Activated CD4-positive, alpha-beta T cell treated with anti-CD3 and anti-CD28 coated beads for 24 hours (primary cell): Measurements from ENCODE around the gene LGALS9.
A peak's percentile ranks its signal among the peaks of the same experiment; 100 is the strongest.

Source experiments
- DNase-seq, 2 donors: peaks; one replicate each; pipeline ENCODE4 v3.0.0-alpha.2; 2020; ENCODE audit warnings: low read depth in 2 of 2

LGALS9 gene

DNA sequence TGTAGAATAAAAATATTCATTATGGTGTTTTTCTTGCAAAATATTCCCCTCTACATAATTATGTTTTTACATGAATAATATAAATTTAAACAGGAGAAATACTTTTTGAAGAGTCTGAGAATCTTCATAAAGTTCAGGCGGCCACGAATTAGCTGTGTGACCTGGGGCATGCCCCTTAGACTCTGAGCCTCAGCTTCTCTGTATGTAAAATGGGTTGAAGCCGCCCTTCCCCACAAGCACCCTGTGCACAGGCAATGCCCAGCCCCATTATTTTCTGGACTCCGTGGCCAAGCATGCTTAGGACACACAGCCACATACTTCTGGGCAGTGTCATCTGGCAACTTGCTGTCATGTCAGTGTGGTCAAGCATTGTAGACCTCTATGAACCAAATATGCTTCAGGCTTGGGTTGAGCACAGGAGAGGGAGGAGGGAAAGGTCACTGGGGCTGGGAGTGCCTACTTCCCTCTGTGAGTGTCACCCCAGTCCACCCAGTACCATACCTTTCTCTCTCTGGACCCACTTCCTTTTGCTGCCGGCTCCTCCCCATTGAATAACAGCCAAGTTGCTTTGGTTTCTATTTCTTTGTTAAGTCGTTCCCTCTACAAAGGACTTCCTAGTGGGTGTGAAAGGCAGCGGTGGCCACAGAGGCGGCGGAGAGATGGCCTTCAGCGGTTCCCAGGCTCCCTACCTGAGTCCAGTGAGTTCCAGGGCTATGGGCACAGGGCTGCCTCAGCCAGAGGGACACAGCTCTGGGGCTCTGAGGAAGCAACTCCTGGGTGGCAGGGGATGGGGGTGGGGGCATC, at the start of gene LGALS9:
TSS of gene LGALS9 (plus strand) at position 582 of the 804 bp plus-strand sequence. CDS start at position 660, 78 bp downstream.
- no peak for DNase-seq

DNA sequence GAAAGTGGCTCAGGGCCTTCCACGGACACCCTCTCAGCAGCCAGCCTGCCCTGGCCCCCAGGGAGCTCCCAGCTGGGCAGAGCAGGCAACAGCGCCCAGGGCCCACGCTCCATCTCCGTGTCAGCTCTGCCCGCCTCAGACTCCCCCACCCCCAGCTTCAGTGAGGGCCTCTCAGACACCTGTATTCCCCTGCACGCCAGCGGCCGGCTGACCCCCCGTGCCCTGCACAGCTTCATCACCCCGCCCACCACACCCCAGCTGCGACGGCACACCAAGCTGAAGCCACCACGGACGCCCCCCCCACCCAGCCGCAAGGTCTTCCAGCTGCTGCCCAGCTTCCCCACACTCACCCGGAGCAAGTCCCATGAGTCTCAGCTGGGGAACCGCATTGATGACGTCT, 48.3 kb upstream of the LGALS9 start:
- DNase-seq, result no peak

DNA sequence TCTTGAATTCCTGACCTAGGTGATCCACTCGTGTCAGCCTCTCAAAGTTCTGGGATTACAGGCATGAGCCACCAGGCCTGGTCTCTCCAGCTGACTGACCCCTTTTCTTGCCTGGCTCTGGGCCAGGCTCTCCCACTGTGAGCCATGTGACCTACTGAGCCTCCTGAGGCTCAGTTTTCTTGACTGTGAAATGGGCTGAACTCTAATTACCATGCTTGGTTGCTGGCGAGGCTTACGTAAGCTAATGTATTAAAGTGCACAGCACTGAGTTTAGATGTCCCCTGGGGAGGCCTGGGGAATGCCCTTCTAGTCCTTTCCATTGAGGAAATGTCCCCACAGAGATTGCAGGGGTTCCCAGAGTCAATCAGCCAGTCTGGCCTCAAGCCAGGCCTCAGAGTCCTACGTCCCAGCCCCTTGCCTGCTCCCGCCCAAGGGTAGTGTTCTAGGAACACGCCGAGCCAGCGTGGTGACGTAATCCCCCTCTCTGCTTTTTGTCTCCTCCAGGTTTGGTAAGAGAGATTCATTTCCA, 45.8 kb upstream of the LGALS9 start:
- DNase-seq, result no peak

DNA sequence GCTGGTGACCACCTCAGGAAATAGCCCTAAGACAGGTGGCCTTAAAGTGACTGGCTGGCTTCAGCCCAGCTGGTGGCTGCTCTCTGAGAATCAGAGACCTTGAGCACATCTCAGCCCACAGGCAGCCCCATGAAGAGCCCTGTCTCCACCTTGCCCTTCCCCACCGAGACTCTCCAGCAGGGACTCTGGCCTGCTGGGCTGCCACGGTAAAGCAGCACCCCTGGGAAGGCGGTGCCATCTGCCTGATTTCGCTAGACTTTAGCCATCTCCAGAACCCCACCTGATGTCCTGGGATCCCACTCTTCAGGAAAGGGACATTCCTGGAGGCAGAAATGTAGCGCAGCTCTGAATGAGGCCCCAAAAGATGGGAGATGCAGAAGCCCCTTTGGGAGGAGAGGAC, 45.2 kb upstream of the LGALS9 start:
- no peak for DNase-seq

DNA sequence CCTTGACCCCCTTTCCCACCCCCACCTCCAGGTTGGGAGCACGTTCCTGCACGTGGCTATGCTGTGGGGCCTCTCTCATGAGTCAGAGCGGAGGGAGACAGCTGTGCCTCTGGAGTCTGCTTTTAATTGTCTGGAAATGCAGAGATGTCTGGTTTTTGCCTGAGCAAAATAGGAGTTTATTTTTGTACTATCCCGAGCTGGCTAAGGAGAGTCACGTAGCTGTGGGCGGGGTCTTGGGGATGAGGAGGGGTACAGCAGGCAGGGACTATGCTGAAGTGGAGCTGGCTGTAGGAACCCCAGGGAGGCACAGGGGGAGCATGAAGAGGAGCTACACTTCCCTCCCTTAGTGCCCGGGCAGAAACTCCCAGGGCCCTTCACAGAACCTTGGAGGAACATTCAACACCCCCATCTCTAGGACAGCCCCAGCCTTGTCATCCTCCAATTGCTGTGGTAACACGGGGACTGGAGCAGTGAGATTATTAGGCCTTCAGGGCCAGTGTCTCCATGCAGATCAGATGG, 44.7 kb upstream of the LGALS9 start:
- DNase-seq, result no peak

DNA sequence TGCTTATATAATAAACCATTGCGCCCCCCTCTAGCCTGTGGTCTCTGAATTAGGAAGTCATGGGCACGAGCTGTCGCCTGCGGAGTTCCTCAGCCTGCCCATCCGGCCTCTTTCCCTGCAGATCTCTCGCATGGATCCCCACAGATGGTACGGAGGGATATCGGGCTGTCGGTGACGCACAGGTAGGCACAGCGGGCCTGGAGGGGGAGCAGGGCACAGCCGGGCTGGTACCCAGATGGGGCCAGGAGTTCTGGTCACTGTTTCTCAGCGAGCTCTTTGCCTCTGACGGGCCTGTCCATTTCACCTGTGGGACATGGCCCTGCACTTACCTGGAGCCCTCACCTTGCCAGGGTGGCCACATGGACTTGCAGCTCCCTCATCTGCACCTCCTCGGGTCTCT, 42.6 kb upstream of the LGALS9 start:
- DNase-seq, result no peak

DNA sequence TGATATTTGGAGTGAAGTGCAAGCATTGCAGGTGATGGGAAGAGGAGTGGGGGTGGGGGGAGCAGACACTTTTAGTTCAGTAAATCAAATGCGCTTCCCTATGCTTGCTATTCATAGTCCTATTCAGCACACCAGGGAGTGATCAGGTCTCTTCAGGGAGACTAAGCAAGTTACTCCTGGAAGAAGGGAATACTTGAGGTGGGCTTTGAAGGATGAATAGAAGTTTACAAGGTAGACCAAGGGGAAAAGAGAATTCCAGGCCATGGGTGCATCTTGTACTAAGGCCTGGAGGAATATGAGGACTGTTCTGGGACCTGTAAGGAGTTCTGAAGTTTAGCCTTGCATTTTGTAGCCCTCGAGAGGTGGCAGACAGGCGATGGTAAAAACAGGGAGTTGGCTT, 40.1 kb upstream of the LGALS9 start:
- DNase-seq, result no peak

DNA sequence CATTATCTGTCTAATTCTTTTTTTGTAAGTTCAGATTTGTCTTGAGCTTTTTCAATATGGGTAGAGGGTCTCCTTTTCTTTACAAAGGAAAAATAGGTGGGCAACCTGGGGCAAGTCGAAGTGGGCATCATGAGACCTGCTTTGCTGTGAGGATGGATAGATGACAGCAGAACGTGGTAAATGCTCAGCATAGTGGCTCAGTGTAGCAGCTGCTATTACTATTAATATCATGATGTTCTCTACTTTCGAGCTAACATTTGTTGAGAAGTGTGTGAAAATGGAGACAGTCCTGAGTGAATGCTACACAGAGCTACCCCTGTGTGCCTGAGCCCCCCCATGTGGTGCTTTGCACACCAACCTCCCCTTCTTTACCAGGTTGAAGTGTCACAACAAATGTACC, 39.0 kb upstream of the LGALS9 start:
- DNase-seq, result no peak

DNA sequence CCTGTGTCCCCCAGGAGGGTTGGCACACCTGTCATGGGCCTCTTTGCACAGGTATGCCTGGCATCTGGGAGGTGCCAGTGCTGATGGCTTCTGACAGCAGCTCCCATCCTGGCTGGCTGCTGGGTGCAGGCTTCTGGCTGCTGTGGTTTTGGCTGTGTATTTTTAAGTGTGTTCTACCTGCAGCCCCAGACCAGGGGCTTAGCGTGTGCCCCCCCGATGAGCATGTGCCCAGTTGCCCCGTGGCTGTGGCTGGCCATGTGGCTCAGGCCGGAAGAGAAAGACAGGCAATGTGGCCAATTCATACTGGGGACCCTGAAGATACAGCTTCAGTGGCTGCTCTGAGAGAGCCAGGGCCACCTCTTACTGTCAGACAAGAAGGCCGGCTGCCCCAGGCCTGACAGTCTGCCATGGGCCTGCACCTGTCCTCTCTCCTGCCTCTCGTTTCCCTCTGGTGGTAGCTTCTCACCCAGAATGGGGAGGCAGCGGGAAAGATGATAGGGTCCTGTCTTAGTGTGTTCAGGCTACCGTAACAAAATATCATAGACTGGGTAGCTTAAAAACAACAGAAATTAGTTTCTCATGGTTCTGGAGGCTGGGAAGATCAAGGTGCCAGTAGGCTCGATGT, 37.6 kb upstream of the LGALS9 start:
- DNase-seq, result no peak

DNA sequence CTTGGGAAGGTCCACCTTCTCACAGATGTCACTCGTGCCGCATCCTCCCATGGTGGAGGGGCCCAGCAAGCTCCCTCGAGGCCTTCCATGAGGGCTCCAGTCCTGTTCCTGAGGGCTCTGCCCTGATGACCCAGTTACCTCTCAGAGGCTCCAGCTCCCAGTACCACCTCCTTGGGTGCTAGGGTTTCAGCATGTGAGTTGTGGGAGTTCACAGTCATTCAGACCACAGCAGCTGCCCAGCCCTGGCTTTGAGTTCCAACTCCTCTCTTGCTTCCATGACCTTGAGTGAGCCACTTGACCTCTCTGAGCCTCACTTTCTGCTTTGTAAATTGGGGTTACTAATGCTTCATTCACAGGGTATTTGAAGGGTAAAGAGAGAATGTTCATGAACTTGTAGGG, 37.1 kb upstream of the LGALS9 start:
- DNase-seq, result no peak

DNA sequence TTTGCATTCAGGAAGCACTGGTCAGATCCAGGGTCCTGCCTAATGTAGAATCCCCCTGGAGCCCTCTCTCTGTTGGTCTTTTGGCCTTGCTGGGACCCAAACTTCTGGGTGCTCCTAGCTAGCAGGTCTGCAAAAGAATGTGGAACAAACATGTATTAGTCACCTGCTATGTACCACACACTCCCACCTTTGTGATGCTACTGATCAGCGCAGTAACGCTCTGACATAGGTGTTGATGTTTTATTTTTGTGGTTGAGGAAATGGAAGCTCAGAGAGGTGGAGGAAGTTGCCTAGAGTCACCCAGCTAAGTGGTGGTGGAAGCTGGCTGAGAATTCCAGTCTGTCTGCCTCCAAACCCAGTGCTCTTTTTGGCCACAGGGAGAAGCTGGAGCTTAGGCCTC, 35.8 kb upstream of the LGALS9 start:
- no peak for DNase-seq

DNA sequence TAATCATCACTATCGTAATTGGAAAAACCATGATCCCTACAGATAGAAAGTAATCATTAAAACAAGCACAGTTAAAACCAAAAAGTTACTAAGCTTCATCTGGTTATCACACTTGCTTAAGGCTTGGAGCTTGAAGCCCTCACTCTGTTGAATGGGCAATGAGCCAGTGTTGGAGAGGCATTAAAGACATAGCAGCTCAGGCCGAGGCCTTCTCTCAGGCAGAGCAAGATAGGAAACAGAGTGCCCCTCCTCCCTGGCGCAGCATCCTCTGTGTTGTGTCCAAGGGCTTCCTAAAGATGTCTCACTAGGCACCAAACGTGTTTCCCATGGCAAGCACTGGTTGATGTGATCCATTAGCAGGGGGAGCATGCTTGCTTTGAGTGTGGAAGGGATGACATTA, 34.9 kb upstream of the LGALS9 start:
- DNase-seq, result no peak

DNA sequence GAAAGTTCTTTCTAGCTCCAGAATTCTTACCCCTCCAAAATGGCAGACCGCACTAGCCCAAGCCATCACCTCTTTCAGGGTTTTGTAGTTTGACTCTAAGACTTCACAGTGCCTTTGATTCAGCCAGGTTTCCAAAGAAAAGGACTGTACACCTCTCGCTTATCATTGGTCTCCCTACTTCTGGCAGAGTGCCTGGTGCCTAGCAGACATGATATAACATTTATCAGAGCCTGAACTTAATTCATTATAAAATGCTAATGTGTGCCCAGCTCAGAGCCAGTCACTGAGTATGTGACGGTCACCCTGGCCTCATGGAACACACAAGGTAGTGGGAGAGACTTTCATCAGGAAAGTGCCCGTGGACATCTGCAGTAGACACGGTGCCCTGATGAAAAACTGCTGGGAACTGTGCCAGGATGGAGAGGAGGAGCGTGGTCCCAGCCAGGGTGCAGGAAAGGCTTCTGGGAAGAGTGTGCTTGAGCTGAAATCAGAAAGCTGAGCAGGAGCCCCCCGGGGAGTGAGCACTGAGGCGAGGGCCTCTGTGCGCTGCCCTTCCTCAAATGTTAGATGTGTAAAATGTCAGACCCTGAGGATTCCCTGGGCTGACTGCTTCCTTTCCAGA, 34.3 kb upstream of the LGALS9 start:
- DNase-seq, result no peak

DNA sequence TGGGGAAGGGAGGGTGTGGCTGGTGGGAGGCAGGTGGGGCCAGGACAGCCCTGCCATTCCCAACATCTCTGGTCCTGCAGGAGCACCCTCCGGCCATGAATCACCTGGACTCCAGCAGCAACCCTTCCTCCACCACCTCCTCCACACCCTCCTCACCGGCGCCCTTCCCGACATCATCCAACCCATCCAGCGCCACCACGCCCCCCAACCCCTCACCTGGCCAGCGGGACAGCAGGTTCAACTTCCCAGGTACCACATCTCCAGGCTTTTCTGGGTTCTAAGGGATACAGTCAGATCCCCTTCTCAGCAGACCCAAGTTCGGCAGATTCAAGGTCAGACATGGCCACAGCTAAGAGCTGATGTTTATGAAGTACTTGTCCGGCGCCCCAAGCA, 33.8 kb upstream of the LGALS9 start:
- no peak for DNase-seq

DNA sequence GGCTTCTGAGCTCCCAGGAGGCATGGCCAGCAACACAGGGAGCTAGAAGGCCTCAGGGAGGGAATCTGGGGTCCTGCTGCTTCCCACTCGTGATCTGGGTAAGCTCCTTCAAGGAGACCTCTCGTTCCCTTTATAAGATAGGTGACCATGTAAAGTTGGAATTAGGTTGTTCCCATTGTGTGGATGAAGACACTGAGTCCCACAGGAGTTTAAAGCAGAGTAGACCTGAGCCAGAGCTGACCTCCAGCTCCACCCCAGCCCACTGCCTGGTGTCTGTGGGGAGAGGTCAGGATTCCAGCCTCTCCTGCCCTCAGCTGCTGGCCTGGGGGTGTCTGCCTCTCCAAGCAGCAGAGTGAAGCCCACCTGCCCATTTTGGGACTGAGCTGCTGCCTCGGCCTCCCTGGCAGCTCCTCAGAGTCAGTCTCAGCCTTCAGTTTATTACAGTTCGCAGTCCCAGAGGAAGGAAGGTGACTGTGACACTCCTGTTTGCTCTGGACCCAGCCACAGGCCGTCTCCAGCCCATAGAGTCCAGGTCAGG, 33.1 kb upstream of the LGALS9 start:
- no peak for DNase-seq

DNA sequence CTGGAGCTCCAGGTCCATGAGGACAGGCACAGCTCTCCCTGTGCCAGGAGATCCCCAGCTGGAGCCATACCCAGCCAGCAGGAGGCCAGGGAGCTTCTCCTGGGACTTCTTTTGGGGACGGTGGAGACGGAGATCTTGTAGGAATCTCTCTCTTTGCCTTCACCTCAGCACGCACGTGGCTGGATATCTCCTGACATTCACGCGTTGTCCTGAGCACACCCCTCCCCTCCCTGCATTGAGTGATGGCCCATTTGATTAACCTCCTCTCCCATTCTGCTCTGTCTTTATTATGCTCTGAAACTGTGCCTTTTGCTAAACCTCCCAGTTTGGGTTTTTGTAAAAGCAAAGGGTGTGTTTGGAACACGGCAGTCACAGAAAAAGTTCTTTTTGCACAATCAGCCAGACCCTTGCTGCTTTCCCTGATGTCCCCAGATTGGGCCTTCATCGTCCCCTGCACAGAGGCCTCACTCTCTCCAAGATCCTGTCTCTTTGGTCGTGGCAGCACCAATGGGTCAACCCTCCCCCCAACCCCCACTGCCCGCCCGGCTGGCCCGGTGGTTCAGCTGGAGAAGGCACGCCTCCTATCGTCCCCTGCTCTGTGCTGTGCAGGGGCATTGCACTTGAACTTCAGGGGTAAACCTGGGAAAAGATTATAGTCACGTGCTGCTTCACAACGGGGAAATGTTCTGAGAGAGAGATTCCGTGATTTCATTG, 32.5 kb upstream of the LGALS9 start:
- no peak for DNase-seq

DNA sequence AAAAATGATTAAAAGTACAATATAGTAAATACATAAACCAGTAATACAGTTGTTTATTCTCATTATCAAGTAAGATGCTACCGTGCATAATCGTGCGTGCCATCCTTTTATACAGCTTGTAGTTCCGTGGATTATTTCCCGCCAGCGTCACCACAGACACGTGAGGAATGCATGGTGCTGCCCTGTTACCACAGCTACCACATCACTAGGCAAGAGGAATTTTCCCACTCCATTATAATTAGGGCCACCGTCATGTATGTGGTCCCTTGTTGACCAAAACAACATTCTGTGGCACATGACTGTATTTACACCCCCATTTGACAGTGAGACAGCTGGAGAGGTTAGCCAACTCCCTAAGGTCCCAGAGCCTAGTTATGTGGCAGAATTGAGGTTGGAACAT, 30.5 kb upstream of the LGALS9 start:
- no peak for DNase-seq

DNA sequence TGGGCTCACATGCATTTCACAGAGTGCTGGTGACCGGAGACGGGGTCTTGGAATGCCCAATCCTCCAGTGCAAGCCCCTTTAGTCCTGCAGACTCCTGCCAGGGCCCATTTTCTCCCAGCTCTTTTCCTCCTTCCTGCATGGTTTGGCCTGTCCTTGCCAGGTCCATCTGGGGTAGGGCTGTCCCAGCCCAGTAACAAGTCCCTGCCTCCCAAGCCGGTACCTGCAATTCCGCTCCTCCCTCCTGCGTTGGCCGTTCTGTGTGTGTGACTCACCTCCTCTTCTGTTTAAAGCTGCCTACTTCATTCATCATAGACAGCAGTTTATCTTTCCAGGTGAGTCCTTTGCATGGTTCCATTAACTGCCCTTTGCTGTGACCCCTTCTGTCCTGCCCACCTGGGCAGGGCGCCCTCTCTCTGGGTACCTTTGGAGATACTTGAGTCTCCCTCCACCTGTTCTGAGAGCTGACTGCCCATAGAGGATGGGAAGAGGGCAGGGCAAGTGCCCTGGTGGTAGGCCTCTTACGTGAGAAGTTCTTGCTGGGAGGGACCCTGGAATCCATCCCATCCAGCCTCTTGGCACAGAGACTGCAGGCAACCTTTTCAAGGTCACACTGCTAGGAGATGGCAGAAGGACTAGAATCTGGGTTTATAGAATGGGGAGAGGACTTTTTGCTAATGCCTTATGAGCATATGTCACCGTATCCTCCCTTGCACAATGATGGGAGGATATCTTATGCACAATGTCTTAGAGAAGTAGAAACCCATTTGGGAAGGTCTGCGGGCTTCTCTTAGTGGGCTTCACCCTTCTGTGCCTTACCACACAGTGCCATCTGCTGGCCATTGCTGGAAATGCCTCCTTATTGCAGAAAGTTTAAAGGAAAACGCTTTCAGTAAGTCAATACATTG, 29.7 kb upstream of the LGALS9 start:
- DNase-seq, result peak; percentile 80 to 82

DNA sequence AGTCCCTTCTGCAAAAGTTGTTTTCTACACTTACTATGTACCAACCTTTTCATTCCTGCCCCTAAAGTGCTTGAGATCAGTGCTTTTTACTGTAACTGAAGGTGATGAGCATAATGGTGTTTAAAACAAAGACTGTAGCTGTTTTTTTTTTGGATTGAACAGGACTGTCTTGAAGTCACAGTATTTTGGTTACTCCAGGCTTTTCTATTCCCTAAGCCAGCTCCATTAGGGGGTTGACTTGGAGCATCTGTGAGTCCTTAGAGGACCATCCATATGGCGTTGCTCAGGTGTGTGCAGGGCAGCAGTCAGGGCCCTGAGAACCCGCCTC, 29.0 kb upstream of the LGALS9 start:
- no peak for DNase-seq

DNA sequence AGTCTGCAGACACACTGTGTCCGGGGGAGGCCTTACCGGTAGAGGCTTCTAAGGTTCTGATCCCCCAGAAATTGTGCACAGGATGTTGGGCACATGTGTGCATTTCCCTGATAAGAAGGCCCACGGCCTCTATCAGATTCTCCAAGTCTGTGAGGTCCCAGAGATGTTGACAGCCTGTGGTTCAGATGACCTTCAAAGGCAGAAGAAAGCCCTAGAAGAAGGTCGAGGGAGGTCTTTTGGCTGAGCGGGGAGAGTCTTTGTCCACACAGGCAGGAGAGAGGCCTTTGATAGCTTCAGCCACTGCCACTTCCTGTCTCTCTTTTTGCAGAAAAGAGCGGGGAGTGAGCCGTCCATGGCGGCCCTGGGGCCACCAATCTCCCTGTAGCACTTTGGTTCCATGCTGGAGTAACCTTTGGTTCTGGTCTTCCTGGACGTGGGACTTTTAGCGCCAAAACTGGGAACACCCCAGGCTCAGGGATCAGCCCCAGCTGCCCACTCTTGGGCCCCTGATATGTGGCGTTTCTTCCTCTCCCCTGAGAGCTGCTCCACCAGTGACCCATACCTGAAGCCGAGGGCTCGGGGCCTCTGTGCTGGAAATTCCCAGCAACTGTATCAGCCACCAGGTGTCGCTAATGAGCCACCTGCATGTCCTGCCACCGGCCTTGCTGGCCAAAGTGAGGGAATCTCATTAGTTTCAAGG, 28.1 kb upstream of the LGALS9 start:
- peak; percentile 66 to 68 for DNase-seq
